ENCODE measurements around the gene CDKL5.

The CDKL5 gene

GRCh38 chrX:18425199-18426003 is at the start of gene CDKL5:
TSS of gene CDKL5 (plus strand) at chrX:18425608. CDS start at chrX:18507097, 81,489 bp downstream.
- H3K27ac Mint-ChIP-seq: peak within 1 kb of the TSS; percentile 15 to 77 (median 76)
- TF ChIP-seq CTCF (IDR thresholded peaks at IDR 0.05; ENCODE audit: unreplicated experiment in 3 of 3): no peak
- H3K4me3 Mint-ChIP-seq: peak within 1 kb of the TSS; percentile 91 to 92 (median 91)
- H3K27me3 Mint-ChIP-seq (ENCODE audit: low read depth): peaks cover 12% of the 10 kb centered on the region
- H3K36me3 Mint-ChIP-seq (ENCODE audit: low read depth): no peaks in the 10 kb centered on the region
- H3K9me3 Mint-ChIP-seq: peaks cover 16% of the 10 kb centered on the region
- H3K4me1 Mint-ChIP-seq: peaks cover 10% of the 10 kb centered on the region

DNA sequence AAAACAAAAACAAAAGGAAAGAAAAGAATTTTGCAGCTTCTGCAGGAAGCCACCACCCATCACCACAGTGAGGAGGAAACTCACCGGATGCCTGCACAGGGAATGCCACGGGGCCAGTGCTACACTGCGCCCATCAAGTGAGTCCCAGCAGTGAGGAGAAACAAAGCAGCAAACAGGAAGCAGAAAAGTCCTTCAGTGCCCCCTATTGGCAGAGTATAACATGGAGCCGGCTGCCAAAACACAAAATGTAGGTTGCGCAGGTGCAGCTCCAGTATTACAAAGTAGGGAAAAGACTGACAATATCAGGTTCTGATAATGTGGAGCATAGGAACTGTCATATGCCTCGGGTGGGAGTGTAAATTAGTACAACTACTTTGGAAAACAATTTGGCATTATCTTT is 47.6 kb upstream of the CDKL5 start:
- Mint-ChIP-seq H3K27me3 (ENCODE audit: low read depth) (no peaks in the 10 kb centered on the region), H3K4me1 (no peaks in the 10 kb centered on the region), H3K36me3 (ENCODE audit: low read depth) (no peaks in the 10 kb centered on the region), H3K4me3 (no peak overlapping the region), H3K27ac (no peak overlapping the region), H3K9me3 (peaks cover 28% of the 10 kb centered on the region)
- TF ChIP-seq CTCF (IDR thresholded peaks at IDR 0.05; ENCODE audit: unreplicated experiment in 3 of 3): peak; percentile 15 to 40 (median 22)

DNA sequence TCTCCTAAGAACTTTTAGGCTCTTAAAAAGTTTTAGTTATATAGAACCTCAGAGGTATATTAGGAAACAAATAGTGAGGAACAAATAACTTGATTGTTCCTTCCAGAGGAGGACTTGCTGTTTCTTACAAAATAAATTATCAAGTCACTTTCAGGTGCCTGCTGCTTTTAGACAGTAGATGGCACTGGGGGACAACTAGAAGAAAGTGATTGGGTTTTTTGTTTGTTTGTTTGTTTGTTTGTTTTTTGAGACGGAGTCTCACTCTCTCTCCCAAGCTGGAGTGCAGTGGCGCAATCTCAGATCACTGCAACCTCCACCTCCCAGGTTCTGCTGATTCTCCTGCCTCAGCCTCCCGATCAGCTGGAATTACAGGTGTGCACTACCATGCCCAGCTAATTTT is 35.4 kb upstream of the CDKL5 start:
- Mint-ChIP-seq H3K4me3 (no peak overlapping the region), H3K27ac (no peak overlapping the region), H3K9me3 (peaks cover 5% of the 10 kb centered on the region), H3K4me1 (no peaks in the 10 kb centered on the region), H3K36me3 (ENCODE audit: low read depth) (no peaks in the 10 kb centered on the region), H3K27me3 (ENCODE audit: low read depth) (peaks cover 6% of the 10 kb centered on the region)
- TF ChIP-seq CTCF (IDR thresholded peaks at IDR 0.05; ENCODE audit: unreplicated experiment in 3 of 3): no peak

- Mint-ChIP-seq H3K27me3 (ENCODE audit: low read depth) (peaks cover 6% of the 10 kb centered on the region), H3K27ac (no peak overlapping the region), H3K4me3 (no peak overlapping the region), H3K4me1 (no peaks in the 10 kb centered on the region), H3K36me3 (ENCODE audit: low read depth) (no peaks in the 10 kb centered on the region), H3K9me3 (peaks cover 6% of the 10 kb centered on the region)
- TF ChIP-seq CTCF (IDR thresholded peaks at IDR 0.05; ENCODE audit: unreplicated experiment in 3 of 3): peak; percentile 62 to 67 (median 66)
Measured at GRCh38 chrX:18390941-18391538, 34.4 kb upstream of the CDKL5 start.

GRCh38 chrX:18394477-18394876 is 30.9 kb upstream of the CDKL5 start:
- no peak overlapping the region for H3K27ac Mint-ChIP-seq
- H3K27me3 Mint-ChIP-seq (ENCODE audit: low read depth): peaks cover 6% of the 10 kb centered on the region
- H3K9me3 Mint-ChIP-seq: peaks cover 6% of the 10 kb centered on the region
- no peak overlapping the region for H3K4me3 Mint-ChIP-seq
- no peaks in the 10 kb centered on the region for H3K4me1 Mint-ChIP-seq
- no peak for TF ChIP-seq CTCF (IDR thresholded peaks at IDR 0.05; ENCODE audit: unreplicated experiment in 3 of 3)
- H3K36me3 Mint-ChIP-seq (ENCODE audit: low read depth): no peaks in the 10 kb centered on the region
